Fibroblast of villous mesenchyme (primary cell): ENCODE measurements around the gene SOX10. TPM values are rescaled to one million over a fixed set of nuclear protein-coding genes. Genes with fewer than 3 reads are reported as not detected.
A peak's percentile ranks its signal among the peaks of the same experiment; 100 is the strongest.

ENCODE experiments used
- DNase-seq: peaks from one replicate; pipeline ENCODE4 v3.0.0-alpha.2; 2010; ENCODE audit warnings: low read depth
- H3K4me3 ChIP-seq: 2 replicates; pipeline ENCODE4 v1.5.1; 2011; ENCODE audit warnings: low read depth, mild to moderate bottlenecking, low read length
- CTCF ChIP-seq: IDR thresholded peaks from 2 replicates; pipeline ENCODE4 v1.5.1; 2012; ENCODE audit warnings: low read depth, mild to moderate bottlenecking, low read length; ENCODE audit not compliant: insufficient read depth
- total RNA-seq: library from RNA; depleted of rRNA; stranded (reverse); fragments of >200 nt; gene quantifications from 2 replicates; pipeline ENCODE4 v1.2.3, GENCODE V29; 2012

The SOX10 gene
- total RNA-seq, 1 donor: not detected

GRCh38 chr22:37999640-38000272 is 15.4 kb upstream of the SOX10 start:
- H3K4me3 ChIP-seq: no peak overlapping the region
- peak; percentile 46 for DNase-seq
- TF ChIP-seq CTCF: no peak

- no peak for TF ChIP-seq CTCF
- no peak for DNase-seq
These were observed 14.9 kb upstream of the SOX10 start for GRCh38 chr22:37999236-37999635.

GRCh38 chr22:37998543-37998942 is 14.2 kb upstream of the SOX10 start:
- DNase-seq: no peak
- H3K4me3 ChIP-seq: no peak overlapping the region
- no peak for TF ChIP-seq CTCF

More at GRCh38 chr22:37999236-37999635, 14.9 kb upstream of the SOX10 start:
- H3K4me3 ChIP-seq: no peak overlapping the region

- TF ChIP-seq CTCF: no peak
- no peak overlapping the region for H3K4me3 ChIP-seq
- DNase-seq: no peak
These were observed 12.3 kb upstream of the SOX10 start for GRCh38 chr22:37996515-37997246.

GRCh38 chr22:37996079-37996478 is 11.7 kb upstream of the SOX10 start:
- no peak for DNase-seq
- no peak overlapping the region for H3K4me3 ChIP-seq
- TF ChIP-seq CTCF: no peak

GRCh38 chr22:37995460-37995859 is 11.1 kb upstream of the SOX10 start:
- H3K4me3 ChIP-seq: no peak overlapping the region
- DNase-seq: no peak
- no peak for TF ChIP-seq CTCF
